Endothelial cell of umbilical vein (primary cell): Measurements from ENCODE around the gene FHOD3. TPM values are rescaled to one million over a fixed set of nuclear protein-coding genes. Genes with fewer than 3 reads are reported as not detected.

Experiments
- BruUV-seq: library from RNA; stranded (reverse); fragments of 400-500 nt; replicated peaks from 2 replicates; lab custom pipeline; 2021; lab: Mats Ljungman, UMichigan
- CTCF ChIA-PET: fragments of 300-600, 350-600 bp; sonication (Branson Sonifier 250); formaldehyde crosslinking; loops from one replicate; lab custom pipeline; 2021; ENCODE audit warnings: antibody characterized with exemption, inconsistent platforms; lab: Charles Lee
- POLR2A ChIA-PET: fragments of 300-600, 350-600 bp; sonication (Branson Sonifier 250); formaldehyde crosslinking; loops from one replicate; lab custom pipeline; 2021; ENCODE audit warnings: antibody characterized with exemption, inconsistent platforms; lab: Charles Lee
- DNase-seq: peaks from one replicate; pipeline ENCODE4 v3.0.0-alpha.2; 2011; ENCODE audit warnings: low read depth, low spot score
- FAIRE-seq: peaks from 2 replicates; lab custom pipeline; 2011; peaks lifted over from hg19 to GRCh38; lab: Jason Lieb, UNC
- H2AFZ ChIP-seq: 2 replicates; pipeline ENCODE4 v1.6.0; 2012; ENCODE audit warnings: low read depth, low read length, control low read depth, inconsistent platforms
- H3K27ac ChIP-seq: 2 replicates; pipeline ENCODE4 v1.5.1; 2011; ENCODE audit warnings: low read depth, mild to moderate bottlenecking, control low read depth, low read length, moderate library complexity; ENCODE audit not compliant: insufficient read depth
- H3K27me3 ChIP-seq, 2 experiments: 2 replicates each; pipeline versions ENCODE4 v1.6.0 to v1.6.1; 2011; ENCODE audit warnings: low read length in 2 of 2, mixed read lengths in 1 of 2; ENCODE audit not compliant: control insufficient read depth in 2 of 2, insufficient read depth in 2 of 2
- H3K36me3 ChIP-seq, 2 experiments: 2 replicates in 1 of 2; 3 replicates in 1 of 2; pipeline ENCODE4 v1.5.1; 2011; ENCODE audit warnings: low read length in 2 of 2, mild to moderate bottlenecking in 1 of 2, moderate library complexity in 1 of 2; ENCODE audit not compliant: control insufficient read depth in 2 of 2, insufficient read depth in 2 of 2; ENCODE audit errors: extremely low read depth in 1 of 2
- H3K4me1 ChIP-seq: 3 replicates; pipeline ENCODE4 v1.5.1; 2011; ENCODE audit warnings: mild to moderate bottlenecking, low read length; ENCODE audit not compliant: control insufficient read depth, insufficient read depth; ENCODE audit errors: extremely low read depth
- H3K4me2 ChIP-seq: 2 replicates; pipeline ENCODE4 v1.6.1; 2011; ENCODE audit warnings: low read length, control low read depth, mixed read lengths; ENCODE audit not compliant: insufficient read depth
- H3K4me3 ChIP-seq, 3 experiments: fragments of 200-600 bp in 1 of 3; sonication (generic), shearing (Covaris generic) in 1 of 3; replicated peaks in 1 of 3; 2 replicates each; pipeline ENCODE4 v1.5.1; 2011 to 2016; ENCODE audit warnings: control low read depth in 3 of 3, low read length in 3 of 3, mild to moderate bottlenecking in 2 of 3, inconsistent platforms in 1 of 3, low read depth in 1 of 3, moderate library complexity in 1 of 3; ENCODE audit not compliant: insufficient read depth in 1 of 3
- H3K79me2 ChIP-seq: 2 replicates; pipeline ENCODE4 v1.6.0; 2012; ENCODE audit warnings: low read length, inconsistent platforms; ENCODE audit not compliant: control insufficient read depth, insufficient read depth
- H3K9ac ChIP-seq: replicated peaks from 2 replicates; pipeline ENCODE3; 2011; ENCODE audit warnings: low read length, control low read depth; ENCODE audit not compliant: insufficient read depth; ENCODE audit errors: extremely low read depth
- H3K9me1 ChIP-seq: replicated peaks from 3 replicates; pipeline ENCODE4 v1.6.0; 2011; ENCODE audit warnings: mild to moderate bottlenecking, low read length; ENCODE audit not compliant: control insufficient read depth, insufficient read depth; ENCODE audit errors: extremely low read depth
- H3K9me3 ChIP-seq: replicated peaks from 2 replicates; pipeline ENCODE4 v1.5.1; 2012; ENCODE audit warnings: low read length, inconsistent platforms; ENCODE audit not compliant: control insufficient read depth, insufficient read depth
- H4K20me1 ChIP-seq: replicated peaks from 2 replicates; pipeline ENCODE3; 2011; ENCODE audit warnings: mild to moderate bottlenecking, low read length; ENCODE audit not compliant: control insufficient read depth, insufficient read depth; ENCODE audit errors: extremely low read depth
- CTCF ChIP-seq, 2 donors: IDR thresholded peaks; 1 replicate in 1 of 2; 2 replicates in 1 of 2; pipeline ENCODE4 v1.5.1; 2011; ENCODE audit warnings: low read length in 2 of 2, mild to moderate bottlenecking in 2 of 2, moderate library complexity in 2 of 2, control low read depth in 1 of 2, inconsistent platforms in 1 of 2, low read depth in 1 of 2; ENCODE audit not compliant: insufficient read depth in 1 of 2; ENCODE audit errors: extremely low read depth in 1 of 2
- EZH2 ChIP-seq: IDR thresholded peaks from 2 replicates; pipeline ENCODE4 v1.6.1; 2012; ENCODE audit warnings: borderline replicate concordance, low read depth, mild to moderate bottlenecking, moderate library complexity, low read length, inconsistent platforms; ENCODE audit not compliant: severe bottlenecking
- FOS ChIP-seq: IDR thresholded peaks from 2 replicates; pipeline ENCODE4 v1.6.1; 2011; ENCODE audit warnings: mild to moderate bottlenecking, low read length, moderate library complexity, borderline replicate concordance; ENCODE audit not compliant: insufficient read depth
- GATA2 ChIP-seq: IDR thresholded peaks from 2 replicates; pipeline ENCODE4 v1.7.0; 2011; ENCODE audit warnings: low read depth, mild to moderate bottlenecking, moderate library complexity, mixed read lengths, low read length; ENCODE audit not compliant: insufficient read length, insufficient read depth
- JUN ChIP-seq: IDR thresholded peaks from 2 replicates; pipeline ENCODE4 v1.6.1; 2011; ENCODE audit warnings: borderline replicate concordance, low read depth; ENCODE audit not compliant: insufficient read length, insufficient read depth
- MAX ChIP-seq: IDR thresholded peaks from 2 replicates; pipeline ENCODE4 v1.6.1; 2011; ENCODE audit not compliant: insufficient read depth, insufficient read length
- MYC ChIP-seq: IDR thresholded peaks from one replicate; pipeline ENCODE4 v1.6.1; 2011; ENCODE audit warnings: mild to moderate bottlenecking, low read depth, low read length
- POLR2A ChIP-seq: IDR thresholded peaks from 2 replicates; pipeline ENCODE4 v1.6.1; 2012; ENCODE audit warnings: low read depth, mild to moderate bottlenecking, control low read depth, low read length
- POLR2AphosphoS5 ChIP-seq: IDR thresholded peaks from 2 replicates; pipeline ENCODE4 v1.6.1; 2012; ENCODE audit warnings: low read depth, mild to moderate bottlenecking, control low read depth, low read length, moderate library complexity; ENCODE audit not compliant: insufficient read depth
- dilution Hi-C: fragments of 300-500 bp; cut with MboI; formaldehyde crosslinking; loops from one replicate; pipeline ENCODE4 v1.15.0; 2019; ENCODE audit warnings: low sequenced_read_pairs; ENCODE audit not compliant: extremely low pct_ligation_motif_present
- intact Hi-C: fragments of 100-400 bp; cut with micrococcal nuclease; formaldehyde crosslinking; loops from one replicate; pipeline ENCODE4 v1.10.0; 2022
- polyA plus RNA-seq, 4 experiments: library from polyadenylated mRNA; depleted of rRNA in 3 of 4; stranded (reverse) in 3 of 4; unstranded in 1 of 4; fragments of >200 nt; gene quantifications; 2 replicates each; pipeline versions ENCODE4 v1.2.1 to v1.2.3, GENCODE V29; 2011 to 2012; ENCODE audit warnings: missing spikeins in 1 of 4
- total RNA-seq: library from RNA; stranded (reverse); gene quantifications from 2 replicates; pipeline ENCODE4 v1.2.3, GENCODE V29; 2021

Gene FHOD3
- total and polyA plus RNA-seq, 2 donors (not counting 3 experiments of a cell fraction or from before 2014, with no cell fraction given) = 0.06 to 1.5 TPM

DNA sequence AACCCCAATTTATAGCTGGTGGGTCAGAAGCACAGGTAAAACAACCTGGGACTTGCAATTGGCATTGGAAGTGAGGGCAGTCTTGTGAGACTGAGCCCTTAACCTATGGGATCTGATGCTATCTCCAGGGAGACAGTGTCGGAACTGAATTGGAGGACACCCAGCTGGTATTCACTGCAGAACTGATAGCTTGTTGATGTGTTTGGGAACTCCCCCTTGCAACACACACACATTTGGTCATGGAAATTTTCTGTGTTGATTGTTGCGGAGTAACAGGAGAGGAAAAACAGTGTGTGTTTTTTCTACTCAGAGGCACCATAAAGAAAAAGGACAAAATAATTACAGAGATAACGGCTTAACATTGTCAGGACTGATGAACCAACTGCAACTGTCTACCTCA, 515.2 kb downstream of the FHOD3 start:
- CTCF ChIA-PET = interaction anchor here (1.2 kb wide), 1 partner anchor 102 kb away, joined by 3 read pairs; no protein-coding TSS in a partner anchor

DNA sequence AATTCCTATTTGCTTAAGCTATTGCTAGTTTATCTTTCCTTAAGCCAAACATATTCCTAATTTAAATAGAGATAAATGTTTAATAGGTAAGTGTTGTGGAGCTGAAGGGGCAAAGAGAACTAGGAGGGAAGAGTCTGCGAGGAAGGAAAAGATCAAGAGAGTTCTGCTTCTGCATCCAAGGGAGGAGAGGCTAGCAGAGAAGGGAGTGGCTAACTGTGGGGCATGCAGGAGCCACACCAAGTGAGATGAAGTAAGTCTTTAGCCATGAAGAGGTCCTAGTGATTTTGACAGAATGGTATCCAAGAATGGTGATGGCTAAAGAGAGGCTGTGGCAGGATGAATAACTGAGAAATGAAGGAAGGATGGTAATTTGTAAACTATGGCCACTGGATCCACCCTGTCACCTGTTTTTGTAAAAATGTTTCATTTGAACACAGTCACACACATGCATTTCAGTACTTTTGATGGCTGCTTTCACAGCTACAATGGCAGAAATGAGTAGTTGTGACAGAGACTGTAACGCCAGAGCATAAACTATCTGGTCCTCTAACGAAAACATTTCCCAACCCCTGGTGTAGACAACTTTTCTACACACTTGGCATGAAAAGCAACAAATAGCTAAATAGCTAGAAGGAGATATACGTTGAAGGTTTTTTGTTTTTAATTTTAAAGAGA, 515.7 kb downstream of the FHOD3 start:
- no peak for FAIRE-seq
- no peaks in the 10 kb centered on the region for H4K20me1 ChIP-seq
- dilution Hi-C loops (no loop called here), intact Hi-C loops (no loop called here)
- TF ChIP-seq MAX = no peak
- TF ChIP-seq CTCF (IDR thresholded peaks at IDR 0.05; ENCODE audit: extremely low read depth in 1 of 2, insufficient read depth in 1 of 2, low read depth in 1 of 2, low read length in 2 of 2) = no peak
- no peak for TF ChIP-seq POLR2AphosphoS5
- no peak for TF ChIP-seq MYC
- TF ChIP-seq FOS = no peak
- TF ChIP-seq POLR2A = no peak
- no peak for TF ChIP-seq JUN
- no peak for TF ChIP-seq EZH2
- no peak for TF ChIP-seq GATA2
- no TSS peak for BruUV-seq
- no peak for DNase-seq
- H3K4me2 ChIP-seq = no peak overlapping the region
- H3K9ac ChIP-seq = no peak overlapping the region
- peaks cover 4% of the 10 kb centered on the region for H3K79me2 ChIP-seq
- no peaks in the 10 kb centered on the region for H3K9me1 ChIP-seq
- H2AFZ ChIP-seq = no peak overlapping the region
- no peaks in the 10 kb centered on the region for H3K9me3 ChIP-seq
- no peak overlapping the region for H3K4me3 ChIP-seq
- CTCF ChIA-PET = interaction anchor here (1.1 to 1.2 kb wide), 2 partner anchors 19 to 102 kb away, joined by 3 read pairs; no protein-coding TSS in a partner anchor
- no peak overlapping the region for H3K27ac ChIP-seq
- H3K36me3 ChIP-seq = peaks cover 5 to 18% of the 10 kb centered on the region in 2 experiments
- H3K4me1 ChIP-seq = no peaks in the 10 kb centered on the region
- H3K27me3 ChIP-seq = no peaks in the 10 kb centered on the region
- POLR2A ChIA-PET = no interaction called here

More for the DNA sequence above, 515.2 kb downstream of the FHOD3 start:
- TF ChIP-seq EZH2 = no peak
- TF ChIP-seq FOS = no peak
- no peak for TF ChIP-seq JUN
- TF ChIP-seq GATA2 = no peak
- TF ChIP-seq POLR2AphosphoS5 = no peak
- peaks cover 4% of the 10 kb centered on the region for H3K79me2 ChIP-seq
- H3K9me1 ChIP-seq = no peaks in the 10 kb centered on the region
- no peaks in the 10 kb centered on the region for H3K9me3 ChIP-seq
- intact Hi-C loops (no loop called here), dilution Hi-C loops (no loop called here)
- no peak overlapping the region for H3K27ac ChIP-seq
- H3K36me3 ChIP-seq = peaks cover 5 to 21% of the 10 kb centered on the region in 2 experiments
- no peak overlapping the region for H3K4me2 ChIP-seq
- no peaks in the 10 kb centered on the region for H4K20me1 ChIP-seq
- POLR2A ChIA-PET = no interaction called here
- DNase-seq (no peak), FAIRE-seq (no peak)
- H3K4me3 ChIP-seq = no peak overlapping the region
- no peak overlapping the region for H2AFZ ChIP-seq
- no TSS peak for BruUV-seq
- no peaks in the 10 kb centered on the region for H3K27me3 ChIP-seq
- H3K9ac ChIP-seq = no peak overlapping the region
- no peaks in the 10 kb centered on the region for H3K4me1 ChIP-seq
